GM10248 (cell line): ENCODE results near the gene SOX30.
"Not testable (repeated sequence)": the region's sequence is repeated elsewhere in the genome, so short reads cannot be mapped to it uniquely, and the experiment has no call there.

Experiments used
- CTCF ChIA-PET: fragments of 300-600 bp; sonication (Branson Sonifier 250); formaldehyde crosslinking; extraction: SDS; loops from one replicate; lab custom pipeline; 2021; ENCODE audit warnings: antibody characterized with exemption; lab: Yijun Ruan, JAX
- POLR2A ChIA-PET: fragments of 350-650 bp; sonication (Branson Sonifier 250); formaldehyde crosslinking; extraction: SDS; loops from one replicate; lab custom pipeline; 2020; ENCODE audit warnings: antibody characterized with exemption; lab: Yijun Ruan, JAX
- DNase-seq: peaks from one replicate; pipeline ENCODE4 v3.0.0; 2012; ENCODE audit errors: extremely low spot score
- CTCF ChIP-seq: IDR thresholded peaks from 2 replicates; pipeline ENCODE4 v1.5.1; 2012; ENCODE audit warnings: mild to moderate bottlenecking, low read depth; ENCODE audit errors: extremely low read depth, missing control alignments, control extremely low read depth

Gene SOX30

GRCh38 chr5:157682257-157682656 is 30.0 kb upstream of the SOX30 start:
- ChIA-PET POLR2A (interaction anchor here (0.6 kb wide), 1 partner anchor 106 kb away, joined by 4 read pairs; no protein-coding TSS in a partner anchor), CTCF (interaction anchor here (0.6 to 5.6 kb wide), 4 partner anchors 8 to 61 kb away, joined by 3 to 22 read pairs (median 8); partner anchors contain the start of gene LSM11)
- TF ChIP-seq CTCF, result no peak
- DNase-seq, result no peak

DNA sequence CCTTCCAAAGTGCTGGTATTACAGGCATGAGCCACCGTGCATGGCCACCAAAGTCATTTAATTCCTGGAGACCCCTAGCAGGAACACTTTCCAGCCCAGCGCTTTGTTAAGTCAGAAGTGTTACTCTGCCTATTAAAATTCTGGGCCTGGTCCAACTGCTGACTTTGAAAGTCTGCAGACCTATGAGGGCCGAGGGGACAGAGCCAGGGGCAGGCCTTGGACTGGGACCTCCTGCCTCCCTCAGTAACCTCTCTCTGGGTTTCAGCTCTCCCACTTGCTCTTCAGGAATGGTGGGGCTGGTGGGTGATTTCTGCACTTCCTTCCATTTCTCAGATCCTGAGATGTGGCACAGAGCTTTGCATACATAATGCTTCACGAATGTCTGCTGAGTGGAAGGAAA is 28.8 kb upstream of the SOX30 start:
- POLR2A ChIA-PET, result no interaction called here
- DNase-seq, result no peak
- TF ChIP-seq CTCF, result no peak
- CTCF ChIA-PET, result interaction anchor here (0.7 to 5.6 kb wide), 3 partner anchors 12 to 62 kb away, joined by 3 to 22 read pairs (median 10); partner anchors contain the start of gene LSM11

DNA sequence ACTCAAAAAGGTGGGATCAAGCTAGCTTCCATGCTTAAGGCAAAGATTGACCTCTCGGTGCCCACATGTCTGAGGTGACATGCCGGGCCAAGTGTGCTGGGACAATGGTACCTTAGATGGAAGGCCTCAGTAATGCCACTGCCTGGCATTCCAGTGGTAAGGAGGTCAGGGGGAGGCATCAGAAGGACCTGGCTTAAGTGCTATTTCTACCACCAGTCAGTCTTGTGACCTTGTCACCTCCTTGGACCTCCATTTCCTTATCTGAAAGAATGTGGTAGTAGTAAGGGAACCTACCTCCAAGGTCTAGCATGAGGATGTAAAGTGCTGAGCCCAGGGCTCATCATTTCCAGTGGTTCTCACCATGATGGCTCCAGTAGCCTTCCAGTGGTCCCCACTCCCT is 28.0 kb upstream of the SOX30 start:
- ChIA-PET CTCF (interaction anchor here (1.2 to 5.6 kb wide), 4 partner anchors 12 to 63 kb away, joined by 5 to 22 read pairs (median 10); partner anchors contain the start of gene LSM11), POLR2A (no interaction called here)
- DNase-seq, result no peak
- no peak for TF ChIP-seq CTCF

DNA sequence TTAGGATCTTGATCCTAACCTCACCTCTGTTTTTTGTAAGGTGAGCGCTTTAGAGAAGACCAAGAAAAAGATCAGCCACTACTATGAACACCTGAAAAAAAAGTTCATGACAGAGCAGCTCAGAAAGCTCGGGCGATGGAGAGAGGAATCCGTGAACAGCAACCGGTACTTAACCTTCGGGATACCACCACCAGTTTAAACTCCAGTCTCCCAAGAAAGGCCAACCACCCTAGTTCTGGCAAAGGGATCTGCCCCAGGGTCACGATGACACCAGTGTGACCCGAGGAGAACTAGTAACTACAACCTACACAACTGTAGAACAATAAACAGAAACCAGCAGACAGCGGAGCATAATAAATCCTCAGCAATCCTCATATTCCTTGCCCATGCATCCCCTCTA is 27.6 kb upstream of the SOX30 start:
- ChIA-PET POLR2A (no interaction called here), CTCF (interaction anchor here (1.2 to 1.7 kb wide), 3 partner anchors 11 to 63 kb away, joined by 5 to 9 read pairs (median 7); partner anchors contain the start of gene LSM11)
- DNase-seq, result no peak
- no peak for TF ChIP-seq CTCF

DNA sequence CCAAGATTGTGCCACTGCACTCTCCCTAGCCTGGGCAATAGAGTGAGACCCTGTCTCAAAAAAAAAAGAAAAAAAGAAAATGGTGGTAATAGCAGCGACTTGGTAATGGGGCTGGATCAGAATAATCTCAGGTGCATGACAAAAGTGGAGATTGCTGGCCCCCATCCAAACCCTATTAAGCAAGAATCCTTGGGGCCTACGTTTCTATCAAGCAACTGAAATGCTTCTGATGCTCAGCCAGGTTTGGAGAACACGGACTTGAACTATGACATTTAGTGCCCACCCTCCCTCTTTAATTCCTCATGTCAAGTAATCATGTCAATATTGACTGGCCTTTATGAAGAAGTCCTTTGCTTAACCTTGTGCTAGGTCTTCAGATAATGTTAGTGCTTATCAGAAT is 25.7 kb upstream of the SOX30 start:
- CTCF ChIA-PET, result no interaction called here

GRCh38 chr5:157674351-157674750 is 22.1 kb upstream of the SOX30 start:
- DNase-seq, POLR2A ChIA-PET: not testable (repeated sequence)
- CTCF ChIA-PET, result interaction anchor here (1.5 kb wide), 1 partner anchor 69 kb away, joined by 4 read pairs; no protein-coding TSS in a partner anchor

More for the DNA sequence above, 25.7 kb upstream of the SOX30 start:
- DNase-seq, result no peak
- POLR2A ChIA-PET, result no interaction called here
- TF ChIP-seq CTCF, result no peak

DNA sequence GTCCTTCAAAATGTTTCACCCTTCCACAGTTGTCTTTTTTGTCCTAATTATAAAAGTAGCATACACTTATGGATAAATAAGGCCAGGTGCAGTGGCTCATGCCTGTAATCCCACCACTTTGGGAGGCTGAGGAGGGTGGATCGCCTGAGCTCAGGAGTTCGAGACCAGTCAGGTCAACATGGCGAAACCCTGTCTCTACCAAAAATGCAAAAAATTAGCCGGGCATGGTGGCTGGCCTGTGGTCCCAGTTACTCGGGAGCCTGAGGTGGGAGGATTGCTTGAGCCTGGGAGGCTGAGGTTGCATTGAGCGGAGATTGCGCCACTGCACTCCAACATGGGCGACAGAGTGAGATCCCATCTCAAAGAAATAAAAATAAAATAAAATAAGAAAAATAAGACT is 20.7 kb upstream of the SOX30 start:
- CTCF ChIA-PET, result no interaction called here
- TF ChIP-seq CTCF, result no peak
- DNase-seq, result no peak
- POLR2A ChIA-PET, result no interaction called here
